ENCODE data around the gene TCF20. TPM values are rescaled to one million over a fixed set of nuclear protein-coding genes. Genes with fewer than 3 reads are reported as not detected.

Gene TCF20
- total RNA-seq, 4 donors from 2014 or later, result 14.4 to 51.7 (median 27.3) TPM

DNA sequence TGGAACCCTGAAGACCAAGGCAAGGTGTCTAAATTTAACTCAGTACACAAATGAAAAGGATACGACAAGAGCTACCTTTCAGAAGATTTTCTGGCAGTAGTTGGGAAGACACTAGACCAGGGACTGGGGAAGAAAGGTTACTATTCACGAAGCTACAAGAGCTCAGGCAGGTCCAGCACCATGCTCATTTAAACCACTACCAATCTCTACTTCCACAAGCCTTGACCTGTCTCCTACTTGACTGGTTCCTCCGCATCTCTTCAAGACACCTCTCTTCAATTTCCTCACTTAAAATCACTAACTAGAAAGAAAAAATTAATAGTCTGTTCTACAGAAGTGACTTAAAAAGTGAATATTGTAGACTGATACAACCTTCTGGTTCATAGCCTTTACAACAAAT lies 22.9 kb downstream of the TCF20 start:
- Histone ChIP-seq H3K36me3 (no peaks in the 10 kb centered on the region), H3K4me3 (no peak overlapping the region), H3K9me3 (no peaks in the 10 kb centered on the region), H3K27ac (no peak overlapping the region), H3K27me3 (no peaks in the 10 kb centered on the region), H3K4me1 (no peaks in the 10 kb centered on the region)
- TF ChIP-seq CTCF (IDR thresholded peaks at IDR 0.05) (no peak), POLR2A (IDR thresholded peaks at IDR 0.05) (no peak)
- DNase-seq, result no peak
- intact Hi-C loops (cut with DNase I; ENCODE audit: low total_unique reads), result no loop called here

GRCh38 chr22:42243802-42244060 lies 26.7 kb downstream of the TCF20 start:
- Histone ChIP-seq H3K9me3 (no peaks in the 10 kb centered on the region), H3K27me3 (no peaks in the 10 kb centered on the region), H3K27ac (no peak overlapping the region), H3K4me3 (no peak overlapping the region), H3K4me1 (no peaks in the 10 kb centered on the region), H3K36me3 (no peaks in the 10 kb centered on the region)
- DNase-seq, result no peak
- intact Hi-C loops (cut with DNase I; ENCODE audit: low total_unique reads), result no loop called here
- TF ChIP-seq POLR2A (IDR thresholded peaks at IDR 0.05) (no peak), CTCF (IDR thresholded peaks at IDR 0.05) (no peak)

- no peak overlapping the region for H3K27ac ChIP-seq
- H3K36me3 ChIP-seq, result no peaks in the 10 kb centered on the region
- H3K4me1 ChIP-seq, result no peaks in the 10 kb centered on the region
- intact Hi-C loops (cut with DNase I; ENCODE audit: low total_unique reads), result no loop called here
- H3K9me3 ChIP-seq, result peaks cover 0 to 8% of the 10 kb centered on the region in 2 donors
- no peak overlapping the region for H3K4me3 ChIP-seq
- no peak for DNase-seq
- TF ChIP-seq CTCF (IDR thresholded peaks at IDR 0.05) (no peak), POLR2A (IDR thresholded peaks at IDR 0.05) (no peak)
- no peaks in the 10 kb centered on the region for H3K27me3 ChIP-seq
Observed at GRCh38 chr22:42236848-42237247, 33.6 kb downstream of the TCF20 start.

GRCh38 chr22:42236268-42236667 lies 34.2 kb downstream of the TCF20 start:
- intact Hi-C loops (cut with DNase I; ENCODE audit: low total_unique reads), result no loop called here
- no peak for DNase-seq
- Histone ChIP-seq H3K27me3 (no peaks in the 10 kb centered on the region), H3K27ac (no peak overlapping the region), H3K36me3 (no peaks in the 10 kb centered on the region), H3K4me3 (no peak overlapping the region), H3K9me3 (peaks cover 0 to 8% of the 10 kb centered on the region in 2 donors), H3K4me1 (no peaks in the 10 kb centered on the region)
- no peak for TF ChIP-seq CTCF (IDR thresholded peaks at IDR 0.05)
- no peak for TF ChIP-seq POLR2A (IDR thresholded peaks at IDR 0.05)

DNA sequence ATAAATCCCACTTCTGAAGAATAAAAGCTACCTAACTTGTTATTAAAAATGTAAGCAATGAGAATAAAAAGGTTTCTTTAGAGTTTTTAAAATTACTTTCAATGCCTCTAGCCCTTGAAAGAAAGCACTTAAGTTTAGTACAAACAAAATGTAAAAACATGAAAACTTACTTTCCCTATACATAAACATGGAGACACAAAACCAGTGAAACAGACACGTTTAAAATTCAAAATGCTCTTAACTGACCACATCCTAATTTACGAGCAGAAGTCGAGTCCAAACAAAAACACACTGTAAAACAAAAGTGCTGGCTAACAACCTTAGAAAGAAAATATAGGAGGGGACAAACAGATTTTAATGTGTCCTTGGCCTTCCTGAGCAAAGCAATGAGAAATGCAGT lies 36.6 kb downstream of the TCF20 start:
- Histone ChIP-seq H3K4me3 (no peak overlapping the region), H3K4me1 (peaks cover 3% of the 10 kb centered on the region in 2 donors), H3K27me3 (no peaks in the 10 kb centered on the region), H3K36me3 (no peaks in the 10 kb centered on the region), H3K9me3 (peaks cover 0 to 8% of the 10 kb centered on the region in 2 donors), H3K27ac (no peak overlapping the region)
- DNase-seq, result no peak
- TF ChIP-seq CTCF (IDR thresholded peaks at IDR 0.05) (no peak), POLR2A (IDR thresholded peaks at IDR 0.05) (no peak)
- intact Hi-C loops (cut with DNase I; ENCODE audit: low total_unique reads), result no loop called here

Measured in uterus (tissue), 4 donors.